ENCODE data around the gene FAM83G.

FAM83G gene

DNA sequence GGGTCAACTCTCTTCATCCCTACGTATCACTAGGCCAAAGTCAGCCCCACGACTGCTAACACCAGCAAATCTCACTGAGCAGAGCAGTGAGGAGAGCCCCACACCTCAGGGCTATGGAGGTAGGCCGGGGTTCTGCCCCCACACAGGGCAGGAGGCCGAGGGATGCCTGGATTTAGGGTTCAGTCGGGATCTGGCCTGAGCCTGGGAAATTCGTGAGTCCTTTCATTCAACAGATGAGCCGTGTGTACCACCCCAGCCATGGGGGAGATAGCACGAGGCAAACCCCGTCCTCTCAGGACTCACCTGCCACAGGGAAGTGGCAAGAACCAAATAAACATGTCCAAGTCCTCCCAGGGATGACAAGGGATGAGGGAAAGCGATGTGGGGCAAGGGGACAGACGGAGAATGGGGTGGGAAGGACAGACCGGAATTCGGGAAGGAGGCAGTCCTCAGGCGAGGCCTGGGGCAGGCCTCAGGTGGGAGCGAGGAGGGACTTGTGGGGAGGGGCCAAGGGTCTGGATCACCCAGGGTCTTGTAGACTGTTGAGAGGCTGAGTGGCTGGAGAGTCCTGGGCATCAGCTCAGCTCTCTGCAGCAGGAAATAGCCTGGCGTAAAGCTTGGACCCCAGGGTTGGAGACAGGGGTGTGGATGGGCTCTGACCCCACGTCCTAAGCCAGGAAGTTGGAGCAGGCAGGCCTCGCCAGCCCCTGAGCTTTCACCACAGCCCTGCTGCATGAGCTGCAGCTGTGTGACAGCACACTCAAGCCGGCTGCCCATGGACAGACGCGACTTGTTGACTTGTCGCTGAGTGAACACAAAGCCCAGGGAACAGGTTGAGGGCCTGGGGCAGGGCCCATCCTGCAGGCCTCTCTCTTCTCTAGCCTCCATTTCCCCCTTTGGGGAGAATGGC lies 7.9 kb upstream of the FAM83G start:
- no CpG with 5 or more reads among the region's 22 CpGs for WGBS, 2 donors (ENCODE audit: extremely low coverage in 2 of 2, insufficient read length in 2 of 2, insufficient replicate concordance in 1 of 2)
- H3K4me2 ChIP-seq (ENCODE audit: insufficient read depth, low read length, poor library complexity, severe bottlenecking): no peak overlapping the region
- H3K27ac ChIP-seq (replicated peaks; ENCODE audit: low read length): no peak overlapping the region
- H2AK5ac ChIP-seq (ENCODE audit: low read depth, low read length): peak overlapping the region; percentile 85
- no peak overlapping the region for H4K91ac ChIP-seq (ENCODE audit: low read depth, low read length, poor library complexity)
- H2BK12ac ChIP-seq (ENCODE audit: low read length): peak overlapping the region; percentile 34
- H3K36me3 ChIP-seq (replicated peaks in 1 of 2; ENCODE audit: control insufficient read depth in 2 of 2, insufficient read depth in 2 of 2, low read length in 2 of 2): no peaks in the 10 kb centered on the region
- H3K14ac ChIP-seq (ENCODE audit: low read length): peak overlapping the region; percentile 92
- H3K4me1 ChIP-seq (ENCODE audit: control insufficient read depth in 2 of 2, insufficient read depth in 1 of 2, low read depth in 1 of 2, low read length in 2 of 2): peaks cover 0 to 3% of the 10 kb centered on the region in 2 donors
- no peak for DNase-seq (ENCODE audit: low spot score)
- H3K23ac ChIP-seq (ENCODE audit: low read depth, low read length, poor library complexity): peak overlapping the region; percentile 39
- no peak overlapping the region for H3K4ac ChIP-seq (ENCODE audit: low read length)
- no peak overlapping the region for H2BK120ac ChIP-seq (ENCODE audit: low read depth, low read length)
- no peak overlapping the region for H3K4me3 ChIP-seq (ENCODE audit: low read length in 2 of 2)
- H3K79me1 ChIP-seq (ENCODE audit: low read depth, low read length): no peaks in the 10 kb centered on the region
- H2BK15ac ChIP-seq (ENCODE audit: low read length): peak overlapping the region; percentile 84
- H3K9me3 ChIP-seq (replicated peaks in 1 of 2; ENCODE audit: control insufficient read depth in 2 of 2, insufficient read depth in 1 of 2, low read depth in 1 of 2, low read length in 2 of 2): no peaks in the 10 kb centered on the region
- H3K9ac ChIP-seq (ENCODE audit: low read depth, low read length, poor library complexity): peak overlapping the region; percentile 80
- peak overlapping the region; percentile 74 for H3K18ac ChIP-seq (ENCODE audit: low read length)
- H4K8ac ChIP-seq (ENCODE audit: low read depth, low read length): peak overlapping the region; percentile 57
- peak overlapping the region; percentile 46 for H2BK5ac ChIP-seq (ENCODE audit: low read length)
- peaks cover 0 to 16% (median 0%) of the 10 kb centered on the region in 3 experiments for H3K27me3 ChIP-seq (ENCODE audit: control insufficient read depth in 3 of 3, insufficient read depth in 3 of 3, low read depth in 1 of 3, low read length in 3 of 3)
- H2AFZ ChIP-seq (ENCODE audit: low read length): peak overlapping the region; percentile 47

- Histone ChIP-seq H3K9ac (ENCODE audit: low read depth, low read length, poor library complexity) (no peak overlapping the region), H4K8ac (ENCODE audit: low read depth, low read length) (no peak overlapping the region), H3K27me3 (ENCODE audit: control insufficient read depth in 3 of 3, insufficient read depth in 3 of 3, low read depth in 1 of 3, low read length in 3 of 3) (peaks cover 0 to 19% (median 0%) of the 10 kb centered on the region in 3 experiments), H2BK15ac (ENCODE audit: low read length) (peak overlapping the region; percentile 84), H3K4me3 (ENCODE audit: low read length in 2 of 2) (no peak overlapping the region), H2AFZ (ENCODE audit: low read length) (no peak overlapping the region), H3K18ac (ENCODE audit: low read length) (peak overlapping the region; percentile 53), H2AK5ac (ENCODE audit: low read depth, low read length) (peak overlapping the region; percentile 11), H3K4ac (ENCODE audit: low read length) (no peak overlapping the region), H2BK120ac (ENCODE audit: low read depth, low read length) (no peak overlapping the region), H3K4me1 (ENCODE audit: control insufficient read depth in 2 of 2, insufficient read depth in 1 of 2, low read depth in 1 of 2, low read length in 2 of 2) (peaks cover 0 to 3% of the 10 kb centered on the region in 2 donors), H3K36me3 (replicated peaks in 1 of 2; ENCODE audit: control insufficient read depth in 2 of 2, insufficient read depth in 2 of 2, low read length in 2 of 2) (no peaks in the 10 kb centered on the region), H3K79me1 (ENCODE audit: low read depth, low read length) (no peaks in the 10 kb centered on the region), H3K4me2 (ENCODE audit: insufficient read depth, low read length, poor library complexity, severe bottlenecking) (no peak overlapping the region), H3K9me3 (replicated peaks in 1 of 2; ENCODE audit: control insufficient read depth in 2 of 2, insufficient read depth in 1 of 2, low read depth in 1 of 2, low read length in 2 of 2) (peaks cover 0 to 3% of the 10 kb centered on the region in 2 donors), H2BK12ac (ENCODE audit: low read length) (no peak overlapping the region), H3K27ac (replicated peaks; ENCODE audit: low read length) (no peak overlapping the region), H3K23ac (ENCODE audit: low read depth, low read length, poor library complexity) (no peak overlapping the region), H3K14ac (ENCODE audit: low read length) (no peak overlapping the region), H2BK5ac (ENCODE audit: low read length) (peak overlapping the region; percentile 46), H4K91ac (ENCODE audit: low read depth, low read length, poor library complexity) (no peak overlapping the region)
- WGBS, 2 donors (ENCODE audit: extremely low coverage in 2 of 2, insufficient read length in 2 of 2, insufficient replicate concordance in 1 of 2): no CpG with 5 or more reads among the region's 6 CpGs
- no peak for DNase-seq (ENCODE audit: low spot score)
These were observed 7.0 kb upstream of the FAM83G start for GRCh38 chr17:19011581-19011980.

GRCh38 chr17:19010729-19011505 lies 6.4 kb upstream of the FAM83G start:
- no peak overlapping the region for H2BK5ac ChIP-seq (ENCODE audit: low read length)
- no peak overlapping the region for H2BK120ac ChIP-seq (ENCODE audit: low read depth, low read length)
- H3K27me3 ChIP-seq (ENCODE audit: control insufficient read depth in 3 of 3, insufficient read depth in 3 of 3, low read depth in 1 of 3, low read length in 3 of 3): peaks cover 0 to 24% (median 0%) of the 10 kb centered on the region in 3 experiments
- H4K8ac ChIP-seq (ENCODE audit: low read depth, low read length): no peak overlapping the region
- H3K4me1 ChIP-seq (ENCODE audit: control insufficient read depth in 2 of 2, insufficient read depth in 1 of 2, low read depth in 1 of 2, low read length in 2 of 2): peaks cover 0 to 3% of the 10 kb centered on the region in 2 donors
- no peak overlapping the region for H3K14ac ChIP-seq (ENCODE audit: low read length)
- H4K91ac ChIP-seq (ENCODE audit: low read depth, low read length, poor library complexity): no peak overlapping the region
- H3K9me3 ChIP-seq (replicated peaks in 1 of 2; ENCODE audit: control insufficient read depth in 2 of 2, insufficient read depth in 1 of 2, low read depth in 1 of 2, low read length in 2 of 2): peaks cover 1 to 7% of the 10 kb centered on the region in 2 donors
- H3K79me1 ChIP-seq (ENCODE audit: low read depth, low read length): no peaks in the 10 kb centered on the region
- no peak overlapping the region for H3K4me3 ChIP-seq (ENCODE audit: low read length in 2 of 2)
- H2BK12ac ChIP-seq (ENCODE audit: low read length): no peak overlapping the region
- no peak overlapping the region for H3K4me2 ChIP-seq (ENCODE audit: insufficient read depth, low read length, poor library complexity, severe bottlenecking)
- H2BK15ac ChIP-seq (ENCODE audit: low read length): no peak overlapping the region
- H3K4ac ChIP-seq (ENCODE audit: low read length): no peak overlapping the region
- no peak overlapping the region for H3K23ac ChIP-seq (ENCODE audit: low read depth, low read length, poor library complexity)
- H3K18ac ChIP-seq (ENCODE audit: low read length): peak overlapping the region; percentile 49
- H3K27ac ChIP-seq (replicated peaks; ENCODE audit: low read length): no peak overlapping the region
- H3K36me3 ChIP-seq (replicated peaks in 1 of 2; ENCODE audit: control insufficient read depth in 2 of 2, insufficient read depth in 2 of 2, low read length in 2 of 2): no peaks in the 10 kb centered on the region
- WGBS, 2 donors (ENCODE audit: extremely low coverage in 2 of 2, insufficient read length in 2 of 2, insufficient replicate concordance in 1 of 2): no CpG with 5 or more reads among the region's 11 CpGs
- no peak for DNase-seq (ENCODE audit: low spot score)
- peak overlapping the region; percentile 29 for H2AK5ac ChIP-seq (ENCODE audit: low read depth, low read length)
- no peak overlapping the region for H3K9ac ChIP-seq (ENCODE audit: low read depth, low read length, poor library complexity)
- H2AFZ ChIP-seq (ENCODE audit: low read length): no peak overlapping the region

GRCh38 chr17:19009970-19010369 lies 5.4 kb upstream of the FAM83G start:
- H2BK120ac ChIP-seq (ENCODE audit: low read depth, low read length): no peak overlapping the region
- H3K23ac ChIP-seq (ENCODE audit: low read depth, low read length, poor library complexity): no peak overlapping the region
- no peak overlapping the region for H3K9ac ChIP-seq (ENCODE audit: low read depth, low read length, poor library complexity)
- H3K14ac ChIP-seq (ENCODE audit: low read length): no peak overlapping the region
- no peaks in the 10 kb centered on the region for H3K79me1 ChIP-seq (ENCODE audit: low read depth, low read length)
- no peak overlapping the region for H3K27ac ChIP-seq (replicated peaks; ENCODE audit: low read length)
- H3K18ac ChIP-seq (ENCODE audit: low read length): peak overlapping the region; percentile 77
- H3K36me3 ChIP-seq (replicated peaks in 1 of 2; ENCODE audit: control insufficient read depth in 2 of 2, insufficient read depth in 2 of 2, low read length in 2 of 2): no peaks in the 10 kb centered on the region
- no peak overlapping the region for H3K4me3 ChIP-seq (ENCODE audit: low read length in 2 of 2)
- H2BK5ac ChIP-seq (ENCODE audit: low read length): no peak overlapping the region
- WGBS, 2 donors (ENCODE audit: extremely low coverage in 2 of 2, insufficient read length in 2 of 2, insufficient replicate concordance in 1 of 2): no CpG with 5 or more reads among the region's 12 CpGs
- H3K4me1 ChIP-seq (ENCODE audit: control insufficient read depth in 2 of 2, insufficient read depth in 1 of 2, low read depth in 1 of 2, low read length in 2 of 2): peaks cover 0 to 4% of the 10 kb centered on the region in 2 donors
- H4K91ac ChIP-seq (ENCODE audit: low read depth, low read length, poor library complexity): no peak overlapping the region
- peak overlapping the region; percentile 58 for H2AK5ac ChIP-seq (ENCODE audit: low read depth, low read length)
- H2AFZ ChIP-seq (ENCODE audit: low read length): no peak overlapping the region
- H3K4ac ChIP-seq (ENCODE audit: low read length): no peak overlapping the region
- H2BK12ac ChIP-seq (ENCODE audit: low read length): peak overlapping the region; percentile 16
- no peak for DNase-seq (ENCODE audit: low spot score)
- peaks cover 1 to 7% of the 10 kb centered on the region in 2 donors for H3K9me3 ChIP-seq (replicated peaks in 1 of 2; ENCODE audit: control insufficient read depth in 2 of 2, insufficient read depth in 1 of 2, low read depth in 1 of 2, low read length in 2 of 2)
- no peak overlapping the region for H3K4me2 ChIP-seq (ENCODE audit: insufficient read depth, low read length, poor library complexity, severe bottlenecking)
- H2BK15ac ChIP-seq (ENCODE audit: low read length): peak overlapping the region; percentile 77
- peaks cover 0 to 30% (median 0%) of the 10 kb centered on the region in 3 experiments for H3K27me3 ChIP-seq (ENCODE audit: control insufficient read depth in 3 of 3, insufficient read depth in 3 of 3, low read depth in 1 of 3, low read length in 3 of 3)
- no peak overlapping the region for H4K8ac ChIP-seq (ENCODE audit: low read depth, low read length)
